HG03439 (cell line): Measurements from ENCODE around the gene LSP1.

ENCODE experiments used
- ATAC-seq: cut with Tn5 transposase; IDR thresholded peaks from one replicate; pipeline ENCODE4 v1.9.1; 2021; ENCODE audit warnings: mild to moderate bottlenecking, moderate library complexity; ENCODE audit not compliant: unreplicated experiment

Gene LSP1

DNA sequence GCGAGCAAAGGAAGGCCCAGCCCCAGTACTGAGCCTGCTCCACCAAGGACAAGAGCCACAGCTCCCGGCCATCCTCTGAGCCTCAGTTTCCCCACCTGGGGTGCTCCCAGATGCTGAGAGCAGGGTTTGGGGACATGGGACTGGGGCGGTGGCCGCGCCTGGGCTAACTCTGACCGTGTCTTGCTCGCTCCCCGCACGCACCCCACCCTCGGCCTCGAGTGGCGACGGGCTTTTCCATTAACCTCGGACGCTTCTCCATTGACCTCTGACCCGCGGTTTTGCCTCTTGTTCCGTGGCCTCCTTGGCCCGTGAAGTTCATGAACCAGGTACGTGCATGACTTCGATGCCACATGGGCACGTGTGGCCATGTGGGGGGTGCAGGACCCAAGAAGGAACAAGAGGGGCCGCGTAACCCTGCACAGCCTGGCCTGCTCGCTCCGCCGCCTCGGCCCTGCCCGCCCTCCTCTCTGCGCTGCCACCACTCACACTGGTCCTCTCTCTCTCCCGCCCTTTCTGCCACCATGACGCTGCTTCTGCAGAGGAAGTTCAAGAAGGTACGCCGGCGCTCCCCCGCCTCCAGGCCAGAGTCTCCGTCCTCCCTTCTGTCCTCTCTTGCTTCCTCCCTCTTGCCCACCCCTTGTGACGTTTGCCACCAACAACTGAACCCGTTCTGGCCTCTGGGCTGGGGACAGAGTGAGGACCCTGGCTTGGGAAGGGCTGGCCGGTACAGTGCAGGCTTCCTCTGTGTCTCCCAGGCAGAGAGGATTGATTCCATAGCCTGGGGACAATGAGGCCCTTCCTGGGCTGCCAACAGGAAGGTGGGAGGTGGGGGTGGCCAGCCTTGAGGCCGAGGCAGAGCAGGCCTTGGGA is 73.5 kb downstream of the LSP1 start:
- no peak for ATAC-seq

DNA sequence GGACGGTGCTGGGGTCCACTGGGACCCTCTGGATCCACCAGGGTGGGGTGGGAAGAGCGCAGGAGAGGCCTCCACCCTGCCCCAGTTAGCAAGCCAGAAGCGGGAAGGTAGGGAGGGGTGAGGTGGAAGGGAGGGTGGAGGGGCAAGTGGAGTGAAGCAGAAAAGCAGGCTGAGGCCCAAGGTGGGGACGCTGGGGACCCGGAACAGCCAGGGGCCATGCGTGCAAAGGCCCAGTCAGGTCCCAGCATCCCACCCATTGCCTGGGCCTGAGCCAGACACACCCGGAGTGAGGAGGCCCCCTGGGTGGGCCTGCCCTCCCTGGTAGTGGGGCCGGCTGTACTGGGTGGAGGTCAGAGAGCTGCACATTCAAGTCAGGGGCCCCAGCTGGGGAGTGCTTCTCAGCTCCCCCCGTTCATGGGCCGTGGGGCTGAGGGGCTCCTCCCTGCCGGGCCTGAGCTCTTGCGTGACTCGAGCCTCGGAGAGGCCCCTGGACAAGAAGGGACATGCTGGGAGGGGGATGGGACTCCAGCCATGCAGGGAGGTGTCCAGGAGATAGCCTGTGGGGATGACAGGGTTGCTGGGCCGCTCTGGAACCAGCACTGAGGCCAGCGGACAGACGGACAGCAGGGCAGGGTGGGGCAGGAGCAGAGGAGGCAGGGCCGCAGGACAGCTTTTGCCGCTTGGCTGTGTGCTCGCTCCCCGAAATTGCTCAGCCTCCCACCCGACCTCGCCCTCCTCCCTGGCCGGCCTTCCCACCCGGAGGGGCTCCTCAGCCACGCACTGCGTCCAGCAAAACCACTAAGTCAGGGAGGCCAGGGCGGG is 74.4 kb downstream of the LSP1 start:
- ATAC-seq, result no peak

- ATAC-seq, result no peak
Measured at GRCh38 chr11:1927848-1928469, 75.1 kb downstream of the LSP1 start.

DNA sequence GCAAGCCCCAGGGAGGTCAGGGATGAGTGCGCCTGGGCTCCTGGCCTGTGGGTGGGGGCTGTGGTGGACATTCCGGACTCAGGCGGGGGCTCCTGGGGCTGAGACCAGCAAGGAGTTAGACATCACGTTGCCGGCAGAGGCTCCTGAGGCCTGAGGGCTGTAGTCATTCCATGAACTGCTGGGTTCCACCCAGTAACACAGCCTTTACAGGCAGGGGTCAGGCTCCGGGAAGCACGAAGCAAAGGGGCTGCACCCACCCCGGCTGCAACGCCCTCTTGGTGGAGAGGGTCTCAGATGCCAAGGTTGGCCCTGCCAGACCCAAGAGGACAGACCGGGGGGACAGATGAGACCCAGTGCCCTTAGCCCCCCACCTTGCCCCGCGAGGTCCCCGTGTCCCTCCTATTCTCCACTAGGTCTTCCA is 75.6 kb downstream of the LSP1 start:
- no peak for ATAC-seq

- no peak for ATAC-seq
Measured at GRCh38 chr11:1928891-1929541, 76.1 kb downstream of the LSP1 start.

DNA sequence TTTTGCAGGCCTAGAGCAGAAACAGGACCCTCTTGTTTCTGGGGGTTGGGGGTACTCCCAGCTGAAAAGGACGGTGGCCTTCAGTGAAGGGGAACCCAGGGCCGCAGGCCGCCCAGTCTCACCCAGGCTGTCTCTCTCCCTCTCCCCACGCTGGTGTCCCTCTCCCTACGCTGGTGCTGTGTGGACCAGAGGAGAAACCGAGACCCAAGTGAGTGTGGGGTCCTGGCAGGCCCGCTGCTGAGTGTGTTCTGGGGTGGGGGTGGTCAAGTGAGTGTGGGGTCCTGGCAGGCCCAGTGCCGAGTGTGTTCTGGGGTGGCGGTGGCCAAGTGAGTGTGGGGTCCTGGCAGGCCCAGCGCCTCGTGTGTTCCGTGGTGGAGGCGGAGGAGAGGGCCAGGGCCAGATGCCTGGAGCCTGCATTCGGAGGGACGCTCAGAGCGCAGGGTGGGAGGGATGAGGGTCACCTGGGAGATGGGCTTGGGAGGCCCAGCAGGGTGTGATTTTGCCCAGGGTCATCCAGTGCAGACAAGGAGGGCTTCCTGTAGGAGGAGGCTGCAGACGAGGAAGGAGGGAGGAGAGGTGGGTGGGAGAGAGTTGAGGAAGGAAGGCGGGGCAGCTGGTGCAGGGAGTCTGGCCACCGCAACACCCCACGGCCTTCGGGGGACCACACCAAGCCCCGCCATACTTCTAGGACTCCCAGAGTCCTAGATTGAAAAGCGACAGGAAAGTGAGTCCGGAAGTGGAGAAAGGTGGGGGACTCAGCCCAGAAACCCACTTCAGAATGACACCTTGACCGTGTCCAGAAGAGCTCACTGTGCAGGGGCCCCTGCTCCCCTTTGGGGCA is 77.0 kb downstream of the LSP1 start:
- no peak for ATAC-seq

- ATAC-seq, result no peak
Measured at GRCh38 chr11:1930462-1930830, 77.6 kb downstream of the LSP1 start.

- ATAC-seq, result no peak
Measured at GRCh38 chr11:1931341-1932104, 78.6 kb downstream of the LSP1 start.

DNA sequence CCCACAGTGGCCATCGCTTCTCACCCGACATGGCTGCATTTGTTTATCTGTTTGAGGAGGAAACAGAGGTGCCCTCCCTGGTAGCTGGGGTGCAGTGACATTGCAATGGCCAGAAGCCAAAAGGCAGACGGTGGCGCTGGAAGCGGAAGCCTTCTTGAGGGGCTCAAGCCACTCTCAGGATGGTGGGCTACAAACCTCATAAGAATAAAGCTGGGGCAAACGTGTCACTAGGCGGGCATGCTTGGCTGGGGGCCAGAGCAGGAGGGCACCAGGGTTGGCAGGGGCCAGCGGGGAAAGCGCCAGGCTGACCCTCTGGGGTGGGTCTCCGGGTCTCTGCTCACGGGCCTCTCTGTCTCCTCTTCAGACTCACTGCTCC is 79.2 kb downstream of the LSP1 start:
- ATAC-seq, result no peak

GRCh38 chr11:1932681-1933080 is 79.8 kb downstream of the LSP1 start:
- no peak for ATAC-seq

DNA sequence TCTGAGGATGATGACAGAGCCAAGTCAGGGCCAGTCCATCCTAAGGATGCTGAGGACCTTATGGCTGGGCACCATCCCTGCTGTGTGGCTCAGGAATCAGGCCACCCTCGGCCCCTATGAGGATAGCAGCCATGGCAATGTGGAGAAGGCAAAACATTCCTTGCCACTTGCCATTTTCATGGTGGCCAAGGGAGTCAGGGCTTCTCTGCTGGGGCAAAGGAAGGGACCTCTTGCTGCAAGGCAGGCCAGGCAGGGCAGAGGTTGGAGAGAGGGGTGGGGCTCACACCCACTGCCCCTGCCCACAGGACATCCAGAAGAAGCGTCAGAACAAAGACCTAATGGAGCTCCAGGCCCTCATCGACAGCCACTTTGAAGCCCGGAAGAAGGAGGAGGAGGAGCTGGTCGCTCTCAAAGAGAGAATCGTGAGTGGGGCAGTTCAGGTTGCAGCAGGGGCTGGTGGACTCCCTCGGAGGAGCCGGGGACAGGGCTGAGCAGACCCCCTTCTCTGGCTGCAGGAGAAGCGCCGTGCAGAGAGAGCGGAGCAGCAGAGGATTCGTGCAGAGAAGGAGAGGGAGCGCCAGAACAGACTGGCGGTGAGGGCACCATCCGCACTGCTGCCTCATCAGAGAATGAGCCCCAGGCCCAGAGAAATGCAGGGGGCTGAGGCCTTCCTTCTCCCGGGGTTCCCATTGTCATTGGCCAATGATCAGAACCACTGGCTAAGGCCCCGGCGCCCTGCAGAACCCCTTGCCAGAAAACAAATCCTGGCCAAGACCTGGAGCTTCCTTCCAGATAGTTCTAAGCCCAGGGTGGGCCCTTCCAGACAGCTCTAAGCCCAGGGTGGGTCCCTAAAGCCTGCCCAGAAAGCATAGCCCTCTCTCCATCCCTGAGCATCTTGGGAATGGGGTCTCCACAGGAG is 80.8 kb downstream of the LSP1 start:
- ATAC-seq, result no peak

DNA sequence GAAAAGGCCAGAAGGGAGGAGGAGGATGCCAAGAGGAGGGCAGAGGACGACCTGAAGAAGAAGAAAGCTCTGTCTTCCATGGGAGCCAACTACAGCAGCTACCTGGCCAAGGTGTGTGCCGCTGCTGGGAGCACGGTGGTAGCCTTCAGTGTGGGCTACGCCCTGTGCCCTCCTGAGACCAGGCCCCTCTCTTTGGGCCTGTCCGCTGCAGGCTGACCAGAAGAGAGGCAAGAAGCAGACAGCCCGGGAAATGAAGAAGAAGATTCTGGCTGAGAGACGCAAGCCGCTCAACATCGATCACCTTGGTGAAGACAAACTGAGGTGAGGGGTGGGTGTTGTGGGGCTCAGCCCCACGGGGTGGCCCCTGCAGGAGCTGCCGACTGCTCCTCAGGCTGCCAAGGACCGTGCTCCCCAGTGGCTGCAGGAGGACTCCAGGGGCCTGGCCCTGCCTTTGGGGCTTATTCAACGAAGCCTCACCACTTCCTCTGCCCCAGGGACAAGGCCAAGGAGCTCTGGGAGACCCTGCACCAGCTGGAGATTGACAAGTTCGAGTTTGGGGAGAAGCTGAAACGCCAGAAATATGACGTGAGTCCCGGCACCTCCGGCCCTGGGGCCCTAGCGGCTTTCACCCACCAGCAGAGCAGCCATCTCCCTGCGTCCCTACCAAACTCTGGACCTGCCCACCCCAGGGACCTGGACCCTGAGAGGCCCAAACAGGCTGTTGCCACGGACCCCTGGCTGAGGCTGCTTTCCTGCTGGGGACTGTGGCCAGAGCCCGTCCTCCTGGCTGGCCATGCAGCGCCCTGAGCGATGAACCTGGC is 81.7 kb downstream of the LSP1 start:
- ATAC-seq, result no peak

DNA sequence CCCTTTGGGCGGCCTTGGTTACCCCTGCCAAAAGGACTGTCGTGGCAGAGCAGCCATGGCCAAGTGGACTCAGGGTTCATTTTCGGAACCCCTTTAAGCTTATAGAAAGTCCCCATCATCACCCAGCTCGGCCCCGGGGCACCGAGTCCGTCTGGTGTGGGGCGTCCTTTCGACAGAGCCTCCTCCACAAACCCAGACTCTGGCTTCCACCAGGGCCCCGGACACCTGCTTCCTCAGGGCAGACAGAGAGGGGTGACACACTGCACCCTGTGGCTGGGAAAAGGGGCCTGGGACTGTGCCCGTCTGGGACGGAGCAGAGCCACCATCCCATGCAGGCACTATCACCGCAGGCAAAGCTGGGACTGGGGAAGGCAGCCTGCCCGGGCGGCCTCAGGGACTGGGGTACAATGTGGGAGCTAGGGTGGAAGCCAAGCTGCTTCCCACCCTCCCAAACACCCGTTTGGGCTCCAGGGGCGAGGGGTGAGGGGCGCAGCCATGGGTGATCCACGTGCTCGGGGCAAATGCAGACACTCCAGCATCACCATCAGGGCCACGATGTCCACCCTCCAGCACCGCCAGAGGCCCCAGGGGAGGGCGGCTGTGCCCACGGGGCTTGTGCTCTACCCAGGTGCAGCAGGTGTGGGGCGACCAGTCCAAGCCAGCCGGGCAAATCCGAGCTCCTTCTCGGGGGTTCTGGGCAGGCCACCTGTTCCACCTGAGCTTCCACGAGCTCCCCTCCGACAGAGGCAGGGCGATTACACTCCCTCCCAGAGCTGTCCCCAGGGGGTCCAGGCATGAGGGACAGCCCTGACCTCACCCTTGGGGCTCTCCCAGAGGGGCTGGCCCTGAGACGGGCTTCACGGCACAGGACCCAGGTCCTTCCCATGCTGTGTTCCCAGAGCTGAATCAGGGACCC is 82.5 kb downstream of the LSP1 start:
- ATAC-seq, result no peak

GRCh38 chr11:1936072-1936780 is 83.3 kb downstream of the LSP1 start:
- no peak for ATAC-seq

- no peak for ATAC-seq
Measured at GRCh38 chr11:1936781-1937615, 84.1 kb downstream of the LSP1 start.
